Naive B cell (primary cell): Measurements from ENCODE around the gene APBA2. TPM values are rescaled to one million over a fixed set of nuclear protein-coding genes. Genes with fewer than 3 reads are reported as not detected.

Source experiments
- ATAC-seq, 2 donors: fragments of 150-1000 bp; cut with Tn5 transposase; 2 replicates each; pipeline ENCODE4 v1.10.0; 2021; ENCODE audit warnings: low read depth in 2 of 2, mild to moderate bottlenecking in 2 of 2, moderate library complexity in 2 of 2
- DNase-seq: peaks from one replicate; pipeline ENCODE4 v3.0.0; 2022
- H3K27ac Mint-ChIP-seq, 6 donors: one replicate each; pipeline ENCODE4 v1.8.0; 2020 to 2022; ENCODE audit warnings: mild to moderate bottlenecking in 6 of 6, mixed read lengths in 6 of 6, moderate library complexity in 5 of 6, inconsistent platforms in 2 of 6
- H3K27me3 Mint-ChIP-seq, 3 donors: one replicate each; pipeline ENCODE4 v1.8.0; 2021 to 2022; ENCODE audit warnings: mixed read lengths in 3 of 3, mild to moderate bottlenecking in 1 of 3
- H3K36me3 Mint-ChIP-seq, 2 donors: one replicate each; pipeline ENCODE4 v1.8.0; 2020 to 2022; ENCODE audit warnings: mixed read lengths in 2 of 2, inconsistent platforms in 1 of 2, mild to moderate bottlenecking in 1 of 2
- H3K4me1 Mint-ChIP-seq, 3 donors: one replicate each; pipeline ENCODE4 v1.8.0; 2020 to 2022; ENCODE audit warnings: mixed read lengths in 3 of 3, inconsistent platforms in 1 of 3, mild to moderate bottlenecking in 1 of 3, moderate library complexity in 1 of 3
- H3K4me3 Mint-ChIP-seq, 8 donors: one replicate each; pipeline ENCODE4 v1.8.0; 2020 to 2022; ENCODE audit warnings: mild to moderate bottlenecking in 8 of 8, mixed read lengths in 8 of 8, moderate library complexity in 8 of 8, inconsistent platforms in 2 of 8
- H3K9me3 Mint-ChIP-seq, 7 donors: one replicate each; pipeline ENCODE4 v1.8.0; 2020 to 2022; ENCODE audit warnings: mixed read lengths in 7 of 7, mild to moderate bottlenecking in 5 of 7, inconsistent platforms in 2 of 7, moderate library complexity in 1 of 7
- polyA plus RNA-seq, 6 donors: library from polyadenylated mRNA; unstranded; fragments of 300-500 nt; fragmentation: Illumina TruSeq; gene quantifications; one replicate each; pipeline ENCODE4 v1.2.3, GENCODE V29; 2021; ENCODE audit warnings: low read depth in 6 of 6

The APBA2 gene
- polyA plus RNA-seq, 6 donors from 2014 or later = 0.30 to 0.36 TPM; not detected in 4

- H3K4me3 Mint-ChIP-seq = no peak overlapping the region
- no peaks in the 10 kb centered on the region for H3K9me3 Mint-ChIP-seq
- ATAC-seq (no peak), DNase-seq (no peak)
- peaks cover 0 to 2% of the 10 kb centered on the region in 2 donors for H3K36me3 Mint-ChIP-seq
- peaks cover 0 to 14% (median 4%) of the 10 kb centered on the region in 3 donors for H3K27me3 Mint-ChIP-seq
- no peak overlapping the region for H3K27ac Mint-ChIP-seq
- peaks cover under 1 to 2% (median 1%) of the 10 kb centered on the region in 3 donors for H3K4me1 Mint-ChIP-seq
Observed at GRCh38 chr15:29119847-29120246, 234.1 kb downstream of the APBA2 start.

DNA sequence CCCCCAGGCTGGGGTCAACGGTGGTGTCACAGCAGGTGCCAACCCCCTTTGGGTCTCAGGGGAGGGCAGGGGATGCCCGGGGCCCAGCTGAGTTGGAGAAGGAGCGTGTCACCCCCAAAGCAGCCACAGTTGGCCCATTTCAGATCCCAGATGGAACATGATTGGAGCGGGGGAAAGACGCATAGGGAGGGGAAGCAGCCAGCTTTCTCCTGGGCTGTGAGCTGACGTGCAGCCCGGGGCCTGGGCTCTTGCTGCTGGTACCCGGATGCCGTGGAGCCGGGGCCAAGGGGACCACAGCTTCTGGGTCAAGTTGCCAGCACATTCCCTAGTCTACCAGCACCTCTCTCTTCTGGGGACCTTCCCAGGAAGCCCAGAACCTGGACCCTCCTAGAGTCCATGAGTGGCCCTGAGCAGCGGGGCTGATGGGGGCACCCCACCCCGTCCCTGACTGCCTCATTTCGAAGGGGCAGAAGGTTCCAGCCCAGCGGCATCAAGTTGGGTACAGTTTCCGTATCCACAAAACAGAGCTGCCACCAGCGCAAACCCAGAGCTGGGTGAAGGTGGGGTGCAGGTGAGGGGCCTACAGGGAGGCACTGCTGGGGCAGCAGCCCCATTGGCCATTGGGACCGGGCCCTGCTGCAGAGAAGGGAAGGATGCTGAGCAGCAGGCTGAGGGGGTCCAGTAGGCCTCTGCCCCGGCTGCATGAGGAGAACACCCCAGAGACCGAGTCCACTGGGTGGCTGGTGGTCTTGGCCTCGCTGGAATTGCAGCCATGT, 235.0 kb downstream of the APBA2 start:
- no peak overlapping the region for H3K27ac Mint-ChIP-seq
- no peaks in the 10 kb centered on the region for H3K4me1 Mint-ChIP-seq
- no peaks in the 10 kb centered on the region for H3K36me3 Mint-ChIP-seq
- peaks cover 0 to 6% (median 0%) of the 10 kb centered on the region in 3 donors for H3K27me3 Mint-ChIP-seq
- no peak overlapping the region for H3K4me3 Mint-ChIP-seq
- no peak for ATAC-seq
- no peak for DNase-seq
- H3K9me3 Mint-ChIP-seq = no peaks in the 10 kb centered on the region

- Mint-ChIP-seq H3K4me1 (no peaks in the 10 kb centered on the region), H3K9me3 (no peaks in the 10 kb centered on the region), H3K4me3 (no peak overlapping the region), H3K27me3 (peaks cover 0 to 5% (median 0%) of the 10 kb centered on the region in 3 donors), H3K27ac (no peak overlapping the region), H3K36me3 (no peaks in the 10 kb centered on the region)
- DNase-seq = no peak
- ATAC-seq = no peak
Observed at GRCh38 chr15:29121369-29121656, 235.5 kb downstream of the APBA2 start.

DNA sequence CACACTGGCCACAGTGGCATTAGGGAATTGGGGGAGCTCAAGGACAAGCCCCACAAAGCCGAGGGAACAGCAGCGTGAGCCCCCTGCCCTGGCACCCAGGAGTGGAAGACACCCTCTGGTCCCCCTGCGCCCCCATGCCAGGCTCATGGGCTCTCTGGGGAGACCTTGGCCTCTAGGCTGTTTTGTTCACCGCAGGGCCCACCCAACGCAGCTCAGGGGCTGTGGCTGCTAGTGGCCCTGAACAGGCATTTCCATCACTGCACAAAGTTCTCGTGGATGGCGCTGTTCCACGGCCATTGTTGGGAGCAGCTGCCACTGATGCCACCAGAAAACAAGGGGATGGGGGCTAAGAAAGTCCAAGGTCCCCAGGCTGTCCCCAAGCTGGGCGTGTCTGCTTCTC, 236.1 kb downstream of the APBA2 start:
- ATAC-seq = no peak
- no peak overlapping the region for H3K27ac Mint-ChIP-seq

GRCh38 chr15:29122506-29122905, 236.7 kb downstream of the APBA2 start:
- no peaks in the 10 kb centered on the region for H3K4me1 Mint-ChIP-seq
- H3K27me3 Mint-ChIP-seq = no peaks in the 10 kb centered on the region
- no peak overlapping the region for H3K4me3 Mint-ChIP-seq
- H3K27ac Mint-ChIP-seq = peak overlapping the region in 1 of 6 donors; percentile 68
- no peaks in the 10 kb centered on the region for H3K36me3 Mint-ChIP-seq
- no peaks in the 10 kb centered on the region for H3K9me3 Mint-ChIP-seq
- DNase-seq (no peak), ATAC-seq (no peak)

More for the DNA sequence above, 236.1 kb downstream of the APBA2 start:
- Mint-ChIP-seq H3K4me3 (no peak overlapping the region), H3K27me3 (no peaks in the 10 kb centered on the region), H3K4me1 (no peaks in the 10 kb centered on the region), H3K9me3 (no peaks in the 10 kb centered on the region), H3K36me3 (no peaks in the 10 kb centered on the region)
- DNase-seq = no peak

GRCh38 chr15:29123171-29123570, 237.4 kb downstream of the APBA2 start:
- ATAC-seq = no peak
- Mint-ChIP-seq H3K4me3 (no peak overlapping the region), H3K4me1 (no peaks in the 10 kb centered on the region), H3K27me3 (no peaks in the 10 kb centered on the region), H3K27ac (no peak overlapping the region), H3K36me3 (no peaks in the 10 kb centered on the region), H3K9me3 (no peaks in the 10 kb centered on the region)
- no peak for DNase-seq

DNA sequence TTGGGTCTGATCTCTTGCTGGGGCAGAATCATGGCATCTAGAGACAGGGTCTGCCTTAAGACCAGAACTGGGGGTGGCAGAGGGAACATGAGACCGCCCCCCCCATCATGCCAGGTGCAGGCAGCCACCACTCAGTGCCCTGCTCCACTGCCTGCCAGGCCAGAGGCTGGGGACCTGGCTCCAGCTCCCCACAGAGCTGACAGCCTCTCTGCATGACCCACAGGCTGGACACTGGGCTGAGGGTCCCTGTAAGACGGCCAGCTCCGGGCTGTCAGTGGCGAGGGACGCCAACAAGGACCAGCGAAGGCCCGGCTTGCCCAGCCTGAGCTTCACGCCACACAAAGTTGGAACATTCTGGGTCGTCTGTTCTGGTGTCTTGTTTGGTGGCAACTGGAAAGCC, 238.2 kb downstream of the APBA2 start:
- no peak for DNase-seq
- no peak overlapping the region for H3K27ac Mint-ChIP-seq
- H3K4me1 Mint-ChIP-seq = no peaks in the 10 kb centered on the region
- no peaks in the 10 kb centered on the region for H3K36me3 Mint-ChIP-seq
- H3K9me3 Mint-ChIP-seq = no peaks in the 10 kb centered on the region
- H3K4me3 Mint-ChIP-seq = no peak overlapping the region
- no peaks in the 10 kb centered on the region for H3K27me3 Mint-ChIP-seq
- no peak for ATAC-seq

DNA sequence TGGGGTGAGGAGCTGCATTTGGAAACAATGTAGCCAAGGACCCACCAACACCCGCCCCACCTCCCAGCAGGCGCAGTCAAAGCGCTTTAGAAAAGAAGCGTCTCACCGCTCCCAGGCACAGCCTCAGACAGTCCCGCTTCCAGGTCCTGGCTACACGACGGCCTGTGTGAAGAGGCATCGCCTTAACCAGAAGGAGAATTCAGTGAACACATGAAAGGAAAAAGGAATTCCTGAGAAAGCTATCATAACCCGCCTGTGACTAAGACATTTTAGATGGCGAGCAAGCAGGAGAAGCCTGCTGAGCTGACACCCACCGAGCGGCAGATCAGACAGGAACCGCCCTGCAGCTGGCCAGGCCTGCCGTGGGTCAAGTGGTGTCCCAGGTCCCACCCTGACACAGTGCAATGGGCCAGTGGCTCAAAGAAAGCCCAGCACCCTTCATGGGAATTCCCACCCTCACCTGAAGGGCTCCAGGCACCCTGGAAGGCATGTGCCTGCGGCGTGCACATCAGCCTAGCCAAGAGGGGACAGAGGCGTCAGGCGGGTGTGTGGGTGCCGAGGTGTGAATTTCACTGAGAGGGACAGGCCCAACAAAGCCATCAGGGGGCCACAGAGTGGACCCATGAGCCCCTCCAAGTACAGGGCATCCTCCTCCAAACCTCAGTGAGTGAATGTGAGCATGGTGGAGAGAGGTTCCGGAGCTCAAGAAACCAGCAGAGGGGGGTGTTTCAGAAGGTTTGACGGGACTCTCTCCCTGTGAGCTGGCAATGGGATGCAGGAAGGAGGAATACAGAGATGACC, 239.0 kb downstream of the APBA2 start:
- H3K4me1 Mint-ChIP-seq = no peaks in the 10 kb centered on the region
- peak overlapping the region in 1 of 8 donors; percentile 75 for H3K4me3 Mint-ChIP-seq
- H3K9me3 Mint-ChIP-seq = no peaks in the 10 kb centered on the region
- DNase-seq (no peak), ATAC-seq (no peak)
- H3K27ac Mint-ChIP-seq = peak overlapping the region in 1 of 6 donors; percentile 57
- no peaks in the 10 kb centered on the region for H3K27me3 Mint-ChIP-seq
- no peaks in the 10 kb centered on the region for H3K36me3 Mint-ChIP-seq

DNA sequence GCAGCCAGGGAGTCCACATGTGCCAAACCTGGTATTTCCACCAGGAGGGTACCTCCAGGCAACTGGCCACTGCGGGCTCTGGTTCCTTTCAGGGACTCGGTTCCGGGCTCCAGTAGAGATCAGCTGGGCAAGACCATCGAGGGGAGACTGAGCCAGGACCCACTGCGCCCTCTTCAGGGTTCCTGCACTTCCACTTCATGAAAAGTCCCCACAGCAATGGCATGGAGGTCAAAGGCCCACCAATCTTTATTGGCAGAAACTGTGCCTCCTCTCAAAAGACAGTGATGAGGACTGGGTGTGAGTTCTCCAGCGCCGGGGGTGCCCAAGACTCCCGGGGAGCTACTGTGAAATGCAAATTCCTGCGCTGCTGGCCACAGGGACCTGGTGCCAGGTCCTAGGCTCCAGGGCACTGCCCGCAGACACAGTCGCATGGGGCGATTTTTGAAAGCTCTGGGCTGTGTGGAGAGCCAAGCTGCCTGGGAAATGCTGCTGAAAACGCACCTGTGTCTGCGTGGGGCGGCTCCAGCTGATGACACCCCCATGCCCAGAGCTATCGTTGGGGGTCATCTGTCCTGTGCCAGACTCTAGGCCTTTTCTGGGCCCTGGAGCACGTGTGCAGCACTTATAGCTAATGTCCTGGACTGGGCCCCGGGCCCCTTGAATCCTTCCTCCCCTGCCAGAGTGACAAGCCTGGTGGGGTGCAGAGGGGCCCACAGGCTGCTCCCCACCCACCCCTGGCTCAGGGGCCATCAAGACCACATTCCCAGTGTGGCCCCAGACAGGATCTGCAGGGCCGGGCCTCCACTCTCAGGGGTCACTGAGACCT, 239.8 kb downstream of the APBA2 start:
- no peaks in the 10 kb centered on the region for H3K4me1 Mint-ChIP-seq
- no peak overlapping the region for H3K27ac Mint-ChIP-seq
- no peaks in the 10 kb centered on the region for H3K36me3 Mint-ChIP-seq
- ATAC-seq (no peak), DNase-seq (no peak)
- H3K27me3 Mint-ChIP-seq = no peaks in the 10 kb centered on the region
- no peak overlapping the region for H3K4me3 Mint-ChIP-seq
- H3K9me3 Mint-ChIP-seq = no peaks in the 10 kb centered on the region

GRCh38 chr15:29126208-29126536, 240.4 kb downstream of the APBA2 start:
- Mint-ChIP-seq H3K27me3 (no peaks in the 10 kb centered on the region), H3K36me3 (no peaks in the 10 kb centered on the region), H3K9me3 (no peaks in the 10 kb centered on the region), H3K4me1 (no peaks in the 10 kb centered on the region), H3K4me3 (no peak overlapping the region), H3K27ac (no peak overlapping the region)
- ATAC-seq (no peak), DNase-seq (no peak)

DNA sequence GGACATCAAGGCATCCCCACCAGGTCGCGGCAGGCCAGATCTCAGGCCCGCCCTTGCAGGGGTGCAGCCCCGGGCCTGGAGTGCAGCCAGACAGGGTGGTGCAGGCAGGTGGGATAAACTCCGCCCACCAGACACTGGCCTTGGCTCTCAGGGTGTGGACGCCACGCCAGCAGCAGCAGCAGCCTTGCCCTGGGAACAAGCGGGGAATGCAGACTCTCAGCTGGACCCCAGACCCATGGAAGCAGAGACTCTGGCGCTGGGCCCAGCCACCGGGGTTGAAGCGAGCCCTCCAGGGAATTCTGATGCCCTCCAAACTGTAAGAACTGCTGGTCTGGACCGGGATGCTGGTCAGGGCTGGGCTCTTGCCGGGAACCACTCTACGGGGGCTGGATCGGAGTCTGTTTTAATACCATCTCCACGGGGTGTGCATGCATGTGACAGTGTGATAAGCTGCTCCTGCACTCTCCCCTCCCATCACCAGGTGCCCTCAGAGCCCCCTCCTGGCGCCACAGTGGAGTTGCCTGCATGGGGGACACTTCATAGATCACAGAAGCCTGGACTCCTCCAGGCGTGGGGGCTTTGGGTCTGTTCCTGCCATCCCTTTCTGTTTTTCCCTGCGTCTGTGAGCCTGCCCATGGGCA, 241.2 kb downstream of the APBA2 start:
- no peak for DNase-seq
- peaks cover 0 to 1% (median 0%) of the 10 kb centered on the region in 3 donors for H3K4me1 Mint-ChIP-seq
- no peak for ATAC-seq
- H3K36me3 Mint-ChIP-seq = no peaks in the 10 kb centered on the region
- no peak overlapping the region for H3K27ac Mint-ChIP-seq
- no peaks in the 10 kb centered on the region for H3K9me3 Mint-ChIP-seq
- H3K27me3 Mint-ChIP-seq = no peaks in the 10 kb centered on the region
- no peak overlapping the region for H3K4me3 Mint-ChIP-seq

- H3K4me3 Mint-ChIP-seq = no peak overlapping the region
- H3K27me3 Mint-ChIP-seq = no peaks in the 10 kb centered on the region
- H3K9me3 Mint-ChIP-seq = no peaks in the 10 kb centered on the region
- ATAC-seq (no peak), DNase-seq (no peak)
- no peaks in the 10 kb centered on the region for H3K36me3 Mint-ChIP-seq
- H3K4me1 Mint-ChIP-seq = peaks cover 0 to 4% (median 0%) of the 10 kb centered on the region in 3 donors
- H3K27ac Mint-ChIP-seq = no peak overlapping the region
Observed at GRCh38 chr15:29127506-29128430, 242.0 kb downstream of the APBA2 start.
